GM12878 (cell line): ENCODE data around the gene FDX2. TPM values are rescaled to one million over a fixed set of nuclear protein-coding genes. Genes with fewer than 3 reads are reported as not detected.

Experiments used
- ATAC-seq: fragments of 200-7000 bp; cut with Tn5 transposase; 3 replicates; pipeline ENCODE4 v1.9.1; 2020; ENCODE audit warnings: mild to moderate bottlenecking, moderate library complexity
- BruUV-seq: library from RNA; stranded (reverse); fragments of 400-500 nt; replicated peaks from 2 replicates; lab custom pipeline; 2021; lab: Mats Ljungman, UMichigan
- CTCF ChIA-PET: fragments of 300-600 bp; sonication (Branson Sonifier 250); formaldehyde crosslinking; extraction: SDS; loops from one replicate; lab custom pipeline; 2021; ENCODE audit warnings: inconsistent platforms; lab: Yijun Ruan, JAX
- POLR2A ChIA-PET: fragments of 350-600 bp; formaldehyde crosslinking; extraction: SDS; loops from one replicate; lab custom pipeline; 2021; ENCODE audit warnings: inconsistent platforms; lab: Charles Lee
- RAD21 ChIA-PET: fragments of 300-600 bp; sonication (Branson Sonifier 250); formaldehyde crosslinking; loops from one replicate; lab custom pipeline; 2023; ENCODE audit warnings: antibody characterized with exemption; ENCODE audit not compliant: unreplicated experiment; lab: Charles Lee
- SMC1A ChIA-PET: fragments of 300-600 bp; sonication (Branson Sonifier 250); formaldehyde crosslinking; loops from one replicate; lab custom pipeline; 2023; ENCODE audit not compliant: unreplicated experiment, uncharacterized antibody; lab: Charles Lee
- DNase-seq: peaks from one replicate; pipeline ENCODE4 v3.0.0-alpha.2; 2011; ENCODE audit warnings: low read depth, low spot score
- FAIRE-seq: peaks from 3 replicates; lab custom pipeline; 2011; peaks lifted over from hg19 to GRCh38; lab: Jason Lieb, UNC
- H2AFZ ChIP-seq: 2 replicates; pipeline ENCODE4 v1.6.0; 2011; ENCODE audit warnings: low read depth, low read length, control low read depth; ENCODE audit not compliant: control insufficient read depth
- H3K27ac ChIP-seq: 2 replicates; pipeline ENCODE4 v1.5.1; 2011; ENCODE audit warnings: control low read depth; ENCODE audit not compliant: control insufficient read depth, insufficient read depth
- H3K27me3 ChIP-seq, 2 experiments: replicated peaks in 1 of 2; 2 replicates each; pipeline versions ENCODE4 v1.6.0 to v1.6.1; 2011; ENCODE audit warnings: low read length in 1 of 2; ENCODE audit not compliant: control insufficient read depth in 2 of 2, insufficient read depth in 2 of 2
- H3K36me3 ChIP-seq, 2 experiments: 2 replicates each; pipeline ENCODE4 v1.5.1; 2011; ENCODE audit warnings: low read length in 1 of 2; ENCODE audit not compliant: control insufficient read depth in 2 of 2, insufficient read depth in 2 of 2
- H3K4me1 ChIP-seq: 2 replicates; pipeline ENCODE4 v1.6.1; 2011; ENCODE audit warnings: mild to moderate bottlenecking, low read length, moderate library complexity, mixed read lengths; ENCODE audit not compliant: control insufficient read depth, insufficient read depth
- H3K4me2 ChIP-seq: 2 replicates; pipeline ENCODE4 v1.6.0; 2011; ENCODE audit warnings: control low read depth; ENCODE audit not compliant: control insufficient read depth, insufficient read depth
- H3K4me3 ChIP-seq: fragments of 200-600 bp; sonication (generic); 2 replicates; pipeline ENCODE4 v1.5.1; 2016
- H3K79me2 ChIP-seq: 2 replicates; pipeline ENCODE4 v1.6.0; 2011; ENCODE audit warnings: low read length; ENCODE audit not compliant: control insufficient read depth, insufficient read depth
- H3K9ac ChIP-seq: 2 replicates; pipeline ENCODE4 v1.8.0; 2011; ENCODE audit warnings: low read length, control low read depth, mixed read lengths; ENCODE audit not compliant: control insufficient read depth, insufficient read depth
- H3K9me3 ChIP-seq: replicated peaks from 3 replicates; pipeline ENCODE4 v1.5.1; 2011; ENCODE audit warnings: mild to moderate bottlenecking, low read length; ENCODE audit not compliant: control insufficient read depth, insufficient read depth
- H4K20me1 ChIP-seq: 2 replicates; pipeline ENCODE4 v1.6.0; 2011; ENCODE audit not compliant: control insufficient read depth, insufficient read depth
- ATF7 ChIP-seq: fragments of 450-650 bp; IDR thresholded peaks from 2 replicates; pipeline ENCODE4 v1.6.1; 2016; ENCODE audit warnings: low read depth, mild to moderate bottlenecking
- CEBPB ChIP-seq, 2 experiments: fragments of 150-350 bp in 1 of 2; IDR thresholded peaks; 2 replicates each; pipeline ENCODE4 v1.6.1; 2012 to 2014; ENCODE audit warnings: low read depth in 2 of 2, low read length in 2 of 2, borderline replicate concordance in 1 of 2, inconsistent platforms in 1 of 2
- FOS ChIP-seq: IDR thresholded peaks from 3 replicates; pipeline ENCODE4 v1.6.1; 2011; ENCODE audit warnings: borderline replicate concordance; ENCODE audit not compliant: insufficient read length; ENCODE audit errors: extremely low read depth
- GABPA ChIP-seq: IDR thresholded peaks from 2 replicates; pipeline ENCODE4 v1.6.1; 2014; ENCODE audit warnings: antibody characterized with exemption, low read depth, mild to moderate bottlenecking, inconsistent platforms
- NFIC ChIP-seq: IDR thresholded peaks from 2 replicates; pipeline ENCODE4 v1.6.1; 2012; ENCODE audit warnings: low read depth, mild to moderate bottlenecking, inconsistent platforms, low read length, moderate library complexity
- NR2F1 ChIP-seq: fragments of 450-650 bp; conservative IDR thresholded peaks from 2 replicates; pipeline ENCODE4 v1.6.1; 2017; ENCODE audit warnings: mild to moderate bottlenecking
- SIN3A ChIP-seq: IDR thresholded peaks from 2 replicates; pipeline ENCODE4 v1.6.1; 2012; ENCODE audit warnings: low read depth, low read length, improper control_type of control experiment
- SPI1 ChIP-seq: IDR thresholded peaks from 2 replicates; pipeline ENCODE4 v1.6.1; 2011; ENCODE audit warnings: low read depth, mild to moderate bottlenecking, low read length, moderate library complexity, borderline replicate concordance; ENCODE audit not compliant: insufficient read depth
- STAT3 ChIP-seq: IDR thresholded peaks from 2 replicates; pipeline ENCODE4 v1.6.1; 2011; ENCODE audit warnings: low read depth, low read length, improper control_type of control experiment
- SUPT20H ChIP-seq: IDR thresholded peaks from 2 replicates; pipeline ENCODE4 v1.6.1; 2011; ENCODE audit warnings: low read depth, mild to moderate bottlenecking, low read length, moderate library complexity, borderline replicate concordance; ENCODE audit not compliant: control insufficient read depth
- TARDBP ChIP-seq: IDR thresholded peaks from 2 replicates; pipeline ENCODE4 v1.6.1; 2016; ENCODE audit warnings: borderline replicate concordance
- ZBED1 ChIP-seq: IDR thresholded peaks from 2 replicates; pipeline ENCODE4 v1.6.1; 2016; ENCODE audit warnings: borderline replicate concordance
- WGBS: methylation state at CpG from one replicate; pipeline ENCODE4 v1.1.6; 2016; ENCODE audit warnings: low lambda C conversion rate; ENCODE audit not compliant: insufficient replicate concordance, insufficient coverage; ENCODE audit errors: missing lambda C conversion rate; 5-methylcytosine and 5-hydroxymethylcytosine counted together
- in situ Hi-C: fragments of 300-500 bp; cut with MboI; formaldehyde crosslinking; loops from 9 replicates; pipeline ENCODE4 v1.14.3; 2018; ENCODE audit warnings: mixed read lengths
- intact Hi-C: fragments of 100-400 bp; cut with micrococcal nuclease; formaldehyde crosslinking; loops from one replicate; pipeline ENCODE4 v1.14.2; 2022; ENCODE audit not compliant: unreplicated experiment
- polyA plus RNA-seq, 11 experiments: library from polyadenylated mRNA; depleted of rRNA in 4 of 11; unstranded in 6 of 11; stranded (reverse) in 5 of 11; fragments of >200 nt; fragmentation: Nextera tagmentation in 4 of 11; fragmentation: Illumina TruSeq in 1 of 11; extraction: Ambion mirVana in 4 of 11; extraction: Trizol in 1 of 11; gene quantifications; 1 replicate in 1 of 11; 2 replicates in 10 of 11; pipeline versions ENCODE4 v1.2.1 to v1.2.3, GENCODE V29; 2011 to 2016; ENCODE audit warnings: inconsistent platforms in 2 of 11, missing spikeins in 2 of 11, low read depth in 1 of 11
- total RNA-seq, 4 experiments: library from RNA; depleted of rRNA in 3 of 4; stranded (reverse); fragments of >200 nt in 3 of 4; fragmentation: Illumina TruSeq in 1 of 4; extraction: Trizol in 1 of 4; gene quantifications; 2 replicates each; pipeline versions ENCODE4 v1.2.1 to v1.2.3, GENCODE V29; 2013 to 2021
- TF ChIP-seq, protein P1 (sequence below): fragments of 450-650 bp; IDR thresholded peaks from 2 replicates; pipeline ENCODE4 v1.6.1; 2017; ENCODE audit warnings: borderline replicate concordance
- TF ChIP-seq, protein P2 (sequence below): IDR thresholded peaks from 2 replicates; pipeline ENCODE4 v1.6.1; 2012; ENCODE audit warnings: mild to moderate bottlenecking, low read depth, low read length

Gene FDX2
- total and polyA plus RNA-seq, 10 of the 15 experiments (the other 5 are each of a cell fraction or from before 2014, with no cell fraction given) = 1.4 to 50.4 (median 24.7) TPM

DNA sequence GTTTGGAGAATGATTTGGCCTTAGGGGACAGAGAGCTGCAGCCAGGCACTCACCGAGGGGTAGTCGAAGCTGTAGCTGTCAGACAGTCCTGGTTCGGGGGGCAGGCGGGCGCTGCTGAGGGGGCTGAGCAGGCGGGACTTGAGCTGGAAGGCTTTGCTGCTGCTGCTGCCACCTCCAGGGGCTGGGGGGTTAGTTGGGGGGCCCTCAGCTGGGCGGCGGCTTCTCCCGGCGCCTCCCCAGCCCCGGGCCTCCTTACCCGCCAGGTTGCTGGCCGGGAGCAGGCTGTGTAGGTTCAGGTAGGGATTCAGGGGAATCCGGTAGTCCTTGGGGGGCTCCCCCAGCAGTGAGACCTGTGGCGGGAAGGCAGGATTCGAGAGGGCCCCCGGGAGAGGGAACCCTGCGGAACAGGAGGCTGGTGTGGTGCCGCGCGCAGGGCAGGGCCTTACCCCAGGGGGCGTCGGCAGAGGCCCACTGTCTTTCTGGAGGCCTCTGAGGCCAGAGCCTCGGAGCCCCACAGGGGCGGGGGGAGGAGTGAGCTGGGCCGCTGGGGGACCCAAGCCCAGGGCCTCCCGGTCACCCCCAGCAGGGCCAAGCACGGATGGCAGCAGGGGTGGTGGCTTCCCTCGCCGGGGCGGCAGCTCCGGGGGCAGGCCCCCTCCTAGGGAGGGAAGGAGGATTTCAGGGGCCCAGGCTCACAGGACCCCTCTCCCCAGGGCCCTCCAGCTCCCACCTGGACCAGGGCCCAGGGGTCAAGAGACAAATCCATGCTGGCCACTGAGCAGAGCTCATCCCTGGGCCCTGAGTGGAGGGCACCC, 5.0 kb upstream of the FDX2 start:
- TF ChIP-seq ZBED1 (no peak), GABPA (no peak), STAT3 (no peak), CEBPB (IDR thresholded peaks at IDR 0.05; ENCODE audit: borderline replicate concordance in 1 of 2, low read depth in 2 of 2, low read length in 2 of 2) (no peak), TARDBP (no peak), SUPT20H (no peak), SPI1 (no peak), FOS (no peak), NFIC (no peak), ATF7 (no peak), NR2F1 (no peak), SIN3A (no peak)
- TF ChIP-seq, protein P1, sequence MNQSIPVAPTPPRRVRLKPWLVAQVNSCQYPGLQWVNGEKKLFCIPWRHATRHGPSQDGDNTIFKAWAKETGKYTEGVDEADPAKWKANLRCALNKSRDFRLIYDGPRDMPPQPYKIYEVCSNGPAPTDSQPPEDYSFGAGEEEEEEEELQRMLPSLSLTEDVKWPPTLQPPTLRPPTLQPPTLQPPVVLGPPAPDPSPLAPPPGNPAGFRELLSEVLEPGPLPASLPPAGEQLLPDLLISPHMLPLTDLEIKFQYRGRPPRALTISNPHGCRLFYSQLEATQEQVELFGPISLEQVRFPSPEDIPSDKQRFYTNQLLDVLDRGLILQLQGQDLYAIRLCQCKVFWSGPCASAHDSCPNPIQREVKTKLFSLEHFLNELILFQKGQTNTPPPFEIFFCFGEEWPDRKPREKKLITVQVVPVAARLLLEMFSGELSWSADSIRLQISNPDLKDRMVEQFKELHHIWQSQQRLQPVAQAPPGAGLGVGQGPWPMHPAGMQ = no peak
- TF ChIP-seq, protein P2, sequence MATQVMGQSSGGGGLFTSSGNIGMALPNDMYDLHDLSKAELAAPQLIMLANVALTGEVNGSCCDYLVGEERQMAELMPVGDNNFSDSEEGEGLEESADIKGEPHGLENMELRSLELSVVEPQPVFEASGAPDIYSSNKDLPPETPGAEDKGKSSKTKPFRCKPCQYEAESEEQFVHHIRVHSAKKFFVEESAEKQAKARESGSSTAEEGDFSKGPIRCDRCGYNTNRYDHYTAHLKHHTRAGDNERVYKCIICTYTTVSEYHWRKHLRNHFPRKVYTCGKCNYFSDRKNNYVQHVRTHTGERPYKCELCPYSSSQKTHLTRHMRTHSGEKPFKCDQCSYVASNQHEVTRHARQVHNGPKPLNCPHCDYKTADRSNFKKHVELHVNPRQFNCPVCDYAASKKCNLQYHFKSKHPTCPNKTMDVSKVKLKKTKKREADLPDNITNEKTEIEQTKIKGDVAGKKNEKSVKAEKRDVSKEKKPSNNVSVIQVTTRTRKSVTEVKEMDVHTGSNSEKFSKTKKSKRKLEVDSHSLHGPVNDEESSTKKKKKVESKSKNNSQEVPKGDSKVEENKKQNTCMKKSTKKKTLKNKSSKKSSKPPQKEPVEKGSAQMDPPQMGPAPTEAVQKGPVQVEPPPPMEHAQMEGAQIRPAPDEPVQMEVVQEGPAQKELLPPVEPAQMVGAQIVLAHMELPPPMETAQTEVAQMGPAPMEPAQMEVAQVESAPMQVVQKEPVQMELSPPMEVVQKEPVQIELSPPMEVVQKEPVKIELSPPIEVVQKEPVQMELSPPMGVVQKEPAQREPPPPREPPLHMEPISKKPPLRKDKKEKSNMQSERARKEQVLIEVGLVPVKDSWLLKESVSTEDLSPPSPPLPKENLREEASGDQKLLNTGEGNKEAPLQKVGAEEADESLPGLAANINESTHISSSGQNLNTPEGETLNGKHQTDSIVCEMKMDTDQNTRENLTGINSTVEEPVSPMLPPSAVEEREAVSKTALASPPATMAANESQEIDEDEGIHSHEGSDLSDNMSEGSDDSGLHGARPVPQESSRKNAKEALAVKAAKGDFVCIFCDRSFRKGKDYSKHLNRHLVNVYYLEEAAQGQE = no peak
- Histone ChIP-seq H3K79me2 (no peaks in the 10 kb centered on the region), H3K4me1 (no peaks in the 10 kb centered on the region), H3K9ac (no peak overlapping the region), H3K4me3 (no peak overlapping the region), H3K4me2 (no peak overlapping the region), H3K27ac (no peak overlapping the region), H3K9me3 (no peaks in the 10 kb centered on the region), H3K36me3 (peaks cover 2 to 45% of the 10 kb centered on the region in 2 experiments; a peak in 3 of 4 replicates), H2AFZ (no peak overlapping the region), H4K20me1 (no peaks in the 10 kb centered on the region), H3K27me3 (no peaks in the 10 kb centered on the region)
- intact Hi-C loops = no loop called here
- SMC1A ChIA-PET = no interaction called here
- RAD21 ChIA-PET = no interaction called here
- CTCF ChIA-PET = no interaction called here
- no peak for DNase-seq
- in situ Hi-C loops = no loop called here
- 97% methylated on average over 25 of the region's 32 CpGs for WGBS
- POLR2A ChIA-PET = interaction anchor here (0.5 kb wide), 1 partner anchor 487 kb away, joined by 3 read pairs; no protein-coding TSS in a partner anchor
- no TSS peak for BruUV-seq
- no peak for FAIRE-seq
- ATAC-seq = no peak
